GM10266 (cell line): ENCODE results near the gene RAB35.

Experiments
- DNase-seq: peaks from one replicate; pipeline ENCODE4 v3.0.0; 2012; ENCODE audit errors: extremely low spot score
- CTCF ChIP-seq: IDR thresholded peaks from 2 replicates; pipeline ENCODE4 v1.5.1; 2012; ENCODE audit warnings: mild to moderate bottlenecking, low read depth; ENCODE audit not compliant: control insufficient read depth, insufficient read depth; ENCODE audit errors: missing control alignments

Gene RAB35

DNA sequence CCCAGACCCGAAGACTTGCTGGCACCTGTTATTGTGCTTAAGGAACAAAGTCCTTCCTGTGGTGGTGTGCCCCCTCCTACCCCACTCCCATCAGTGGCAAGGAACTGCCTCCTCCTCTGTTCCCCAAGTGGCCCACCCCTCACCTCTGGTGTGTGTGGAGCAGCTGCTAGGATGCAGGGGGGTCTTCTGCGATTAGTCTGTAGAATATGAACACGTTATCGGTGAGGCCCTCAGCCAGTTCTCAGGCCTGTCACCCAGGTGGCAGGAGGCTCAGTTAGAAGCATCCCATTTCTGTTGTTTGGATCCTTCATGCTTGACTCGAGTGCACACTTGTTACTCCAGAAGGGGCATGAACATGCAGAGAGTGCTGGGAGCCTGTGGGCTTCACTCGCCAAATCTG, 39.3 kb downstream of the RAB35 start:
- DNase-seq: no peak
- no peak for TF ChIP-seq CTCF

DNA sequence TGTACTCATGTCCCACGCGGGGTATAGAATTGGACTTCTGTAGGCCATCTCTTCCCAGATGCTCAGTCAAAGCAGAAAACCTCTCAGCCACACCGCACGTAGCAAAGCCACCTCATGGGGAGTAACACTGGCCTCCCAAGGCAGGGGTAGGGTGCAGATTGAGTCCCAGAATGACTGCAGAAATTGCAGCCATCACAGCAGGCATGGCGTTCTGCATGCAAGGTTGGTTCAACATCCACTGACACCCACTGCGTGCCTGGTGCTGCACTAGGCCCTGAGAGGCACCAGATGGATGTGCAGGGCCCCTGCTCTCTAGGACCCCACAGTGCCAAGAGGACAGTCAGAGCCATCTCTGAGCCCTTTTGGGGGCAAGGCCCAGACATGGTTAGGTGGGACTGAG, 39.9 kb downstream of the RAB35 start:
- no peak for TF ChIP-seq CTCF
- DNase-seq: no peak

DNA sequence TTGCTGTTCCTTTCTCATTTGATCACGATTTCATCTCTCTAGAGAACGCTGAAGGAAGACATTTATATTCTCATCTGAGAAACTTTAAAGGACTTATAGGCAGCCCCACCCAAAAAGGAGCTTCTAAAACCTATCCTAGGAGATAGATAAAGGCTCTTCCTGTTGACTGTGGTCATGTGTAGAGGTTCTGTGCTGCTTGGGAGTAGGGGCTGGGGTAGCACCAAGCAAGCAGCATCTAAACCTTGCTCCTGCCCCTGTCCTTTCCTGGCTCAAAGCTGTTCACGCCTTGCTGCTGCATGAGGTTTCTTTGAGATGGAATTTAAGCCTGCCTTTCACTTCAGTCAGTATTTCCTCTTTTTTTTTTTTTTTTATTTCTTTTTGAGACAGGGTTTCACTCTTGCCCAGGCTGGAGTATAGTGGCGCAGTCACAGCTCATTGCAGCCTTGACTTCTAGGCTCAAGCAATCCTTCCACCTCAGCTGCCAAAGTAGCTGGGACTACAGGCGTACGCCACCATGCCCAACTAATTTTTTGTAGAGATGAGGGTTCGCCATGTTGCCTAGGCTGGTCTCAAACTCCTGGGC, 41.4 kb downstream of the RAB35 start:
- TF ChIP-seq CTCF: no peak
- DNase-seq: no peak

DNA sequence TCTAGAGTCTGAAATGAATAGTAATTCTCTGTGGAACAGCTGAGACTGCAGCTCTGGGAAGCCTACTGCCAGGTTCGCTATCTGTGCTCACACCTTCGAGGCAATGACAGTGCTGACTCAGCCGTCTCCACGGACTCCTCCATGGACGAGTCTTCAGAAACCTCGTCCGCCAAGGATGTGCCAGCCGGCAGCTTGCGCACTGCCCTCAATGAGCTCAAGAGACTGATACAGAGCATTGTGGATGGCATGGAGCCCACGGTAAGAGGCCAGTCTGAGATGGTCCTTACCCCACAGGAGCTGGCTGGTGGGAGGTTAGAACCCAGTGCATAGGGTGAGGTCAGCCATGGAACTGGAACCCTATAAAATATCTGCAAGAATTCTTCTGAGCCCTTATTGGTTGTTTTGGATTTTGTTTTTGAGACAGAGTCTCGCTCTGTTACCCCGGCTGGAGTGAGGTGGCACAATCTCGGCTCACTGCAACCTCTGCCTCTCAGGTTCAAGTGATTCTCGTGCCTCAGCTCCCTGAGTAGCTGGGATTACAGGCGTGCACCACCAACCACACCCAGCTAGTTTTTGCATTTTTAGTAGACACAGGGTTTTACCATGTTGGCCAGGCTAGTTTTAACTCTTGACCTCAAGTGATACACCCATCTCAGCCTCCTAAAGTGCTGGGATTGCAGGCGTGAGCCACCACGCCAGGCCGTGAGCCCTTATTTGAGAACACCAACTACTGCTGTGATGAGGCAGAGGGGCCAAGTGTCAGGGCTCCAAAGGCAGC, 43.9 kb downstream of the RAB35 start:
- no peak for TF ChIP-seq CTCF
- DNase-seq: no peak

DNA sequence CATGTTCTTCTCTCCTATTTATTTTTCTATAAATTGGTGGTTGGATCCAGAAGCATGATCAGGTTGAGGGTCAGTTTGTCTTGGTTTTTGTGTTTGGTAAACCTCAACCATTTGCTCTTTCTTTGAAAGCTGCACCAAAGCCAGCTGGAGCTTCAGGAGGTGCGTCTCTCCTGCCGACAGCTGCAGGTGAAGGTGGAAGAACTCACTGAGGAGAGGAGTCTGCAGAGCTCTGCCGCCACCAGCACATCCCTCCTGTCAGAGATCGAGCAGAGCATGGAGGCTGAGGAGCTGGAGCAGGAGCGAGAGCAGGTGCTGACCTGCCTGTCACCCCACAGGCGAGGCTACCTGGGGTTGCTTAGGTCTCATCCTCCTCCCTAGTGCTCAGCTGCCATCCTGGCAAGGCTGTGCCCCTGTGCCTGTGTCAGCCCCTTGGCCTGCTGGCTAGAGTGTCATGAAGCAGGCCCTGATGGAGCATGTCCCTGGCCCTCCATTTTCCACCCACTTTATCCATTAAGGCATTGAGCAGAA, 45.0 kb downstream of the RAB35 start:
- no peak for DNase-seq
- TF ChIP-seq CTCF: no peak

GRCh38 chr12:120069278-120069677, 47.3 kb downstream of the RAB35 start:
- no peak for DNase-seq
- TF ChIP-seq CTCF: no peak

- no peak for TF ChIP-seq CTCF
- no peak for DNase-seq
These were observed 48.7 kb downstream of the RAB35 start for GRCh38 chr12:120067901-120068300.
